DMS153 treated with DMSO at 0.1 percent for 48 hours (cell line): ENCODE results near the gene NOL11.
"Not testable (repeated sequence)": the region's sequence is repeated elsewhere in the genome, so short reads cannot be mapped to it uniquely, and the experiment has no call there.

Source experiments
- DNase-seq: peaks from one replicate; lab custom pipeline; 2025; ENCODE audit not compliant: unreplicated experiment; lab: John Stamatoyannopoulos, UW

The NOL11 gene

DNA sequence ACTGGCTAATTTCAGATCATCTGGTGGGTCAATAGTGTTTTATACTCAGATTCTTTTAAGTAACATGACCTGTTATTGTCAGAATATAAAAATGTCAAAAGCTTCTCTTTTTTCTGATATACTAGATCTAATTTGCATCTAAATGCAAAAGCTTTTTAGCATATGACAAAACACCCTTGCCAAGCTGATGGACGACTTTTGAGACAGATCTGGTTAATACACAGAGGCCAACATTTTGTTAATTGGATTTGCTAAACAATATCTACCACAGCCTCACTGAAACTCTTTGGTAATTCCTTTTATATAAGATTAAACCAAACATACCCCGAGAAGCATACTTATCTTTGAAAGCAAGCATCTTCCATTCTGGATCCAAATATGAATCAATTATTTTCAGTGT is 10.3 kb upstream of the NOL11 start:
- no peak for DNase-seq

DNA sequence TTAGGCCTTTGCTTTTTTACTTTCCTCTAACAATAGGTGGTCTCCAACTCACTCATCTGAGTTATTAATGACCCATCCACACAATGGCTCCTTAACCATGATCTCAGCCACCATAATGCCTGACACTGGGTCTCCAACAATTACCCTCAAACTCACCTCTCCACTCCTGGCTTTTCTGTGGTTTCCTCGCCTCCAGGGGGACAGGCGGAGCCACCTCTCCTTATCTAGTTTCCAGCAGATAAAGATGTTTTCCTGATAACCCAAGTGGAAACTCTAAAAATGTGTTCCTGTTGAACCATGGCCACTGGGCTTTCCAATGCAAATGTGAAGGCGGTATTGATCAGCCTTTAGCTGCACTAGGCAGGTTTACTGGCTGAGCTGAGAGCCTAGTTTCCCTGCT is 9.4 kb upstream of the NOL11 start:
- no peak for DNase-seq

- DNase-seq: no peak
Measured at GRCh38 chr17:67711916-67712315, 5.8 kb upstream of the NOL11 start.

DNA sequence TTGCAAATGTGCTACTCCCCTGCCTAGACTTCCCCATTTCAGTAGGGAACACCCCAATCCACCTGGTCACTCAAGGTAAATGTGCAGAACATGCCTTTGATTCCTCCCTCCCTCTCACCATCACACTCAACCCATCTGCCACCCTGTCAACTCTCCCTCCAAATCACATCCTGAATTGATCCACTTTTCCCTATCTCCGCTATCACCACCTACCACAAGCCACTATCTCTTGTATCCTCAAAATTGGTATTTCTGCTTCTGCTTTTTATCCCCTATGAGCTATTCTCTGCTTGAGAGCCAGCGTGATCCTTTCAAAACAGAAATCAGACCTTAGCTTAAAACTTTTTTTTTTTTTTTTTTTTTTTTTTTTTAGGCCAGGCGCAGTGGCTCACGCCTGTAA is 5.4 kb upstream of the NOL11 start:
- no peak for DNase-seq

- no peak for DNase-seq
Measured at GRCh38 chr17:67713169-67713568, 4.6 kb upstream of the NOL11 start.

- DNase-seq: no peak
Measured at GRCh38 chr17:67716405-67716798, 1.3 kb upstream of the NOL11 start.

GRCh38 chr17:67717192-67717623 is 528 bp upstream of the NOL11 start:
- DNase-seq: peak; percentile 55

- DNase-seq: no peak
Measured at GRCh38 chr17:67718325-67718941, 697 bp downstream of the NOL11 start.

DNA sequence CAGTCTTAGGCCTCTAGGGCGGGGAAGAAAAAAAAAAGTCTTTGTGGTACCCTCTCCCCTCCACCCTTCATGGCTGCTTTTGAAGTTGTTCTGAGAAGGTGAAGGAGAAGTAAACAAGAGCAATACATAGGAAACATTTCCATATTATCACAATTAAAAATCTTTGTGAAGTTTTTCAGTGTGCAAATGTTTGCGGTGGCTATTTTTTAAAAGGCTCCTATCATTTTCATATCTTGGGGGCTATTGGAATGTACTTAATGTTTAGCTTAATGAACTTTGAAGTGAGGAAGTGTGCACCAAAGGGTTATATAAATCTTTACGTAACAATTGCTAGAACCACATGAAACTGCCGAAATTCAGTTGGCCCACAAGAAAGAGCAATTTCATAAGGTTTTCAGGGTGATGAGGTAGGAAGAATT is 7.6 kb downstream of the NOL11 start:
- no peak for DNase-seq

DNA sequence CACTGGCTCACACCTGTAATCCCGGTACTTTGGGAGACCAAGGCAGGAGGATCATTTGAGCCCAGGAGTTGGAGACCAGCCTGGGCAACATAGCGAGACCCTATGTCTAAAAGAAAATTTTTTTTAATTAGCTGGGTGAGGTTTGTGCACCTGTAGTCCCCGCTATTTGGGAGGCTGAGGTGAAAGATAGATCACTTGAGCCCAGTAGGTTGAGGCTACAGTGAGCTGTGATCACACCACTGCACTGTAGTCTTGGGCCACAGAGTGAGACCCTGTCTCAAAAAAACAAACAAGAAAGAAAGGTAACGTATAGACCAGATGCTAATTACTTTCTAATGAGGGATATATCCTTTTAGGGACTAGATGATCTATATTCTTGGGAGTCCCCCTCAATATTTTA is 8.1 kb downstream of the NOL11 start:
- no peak for DNase-seq

- DNase-seq: not testable (repeated sequence)
Measured at GRCh38 chr17:67727152-67728039, 9.7 kb downstream of the NOL11 start.

- DNase-seq: no peak
Measured at GRCh38 chr17:67729903-67730302, 12.2 kb downstream of the NOL11 start.

- no peak for DNase-seq
Measured at GRCh38 chr17:67730731-67731130, 13.0 kb downstream of the NOL11 start.

DNA sequence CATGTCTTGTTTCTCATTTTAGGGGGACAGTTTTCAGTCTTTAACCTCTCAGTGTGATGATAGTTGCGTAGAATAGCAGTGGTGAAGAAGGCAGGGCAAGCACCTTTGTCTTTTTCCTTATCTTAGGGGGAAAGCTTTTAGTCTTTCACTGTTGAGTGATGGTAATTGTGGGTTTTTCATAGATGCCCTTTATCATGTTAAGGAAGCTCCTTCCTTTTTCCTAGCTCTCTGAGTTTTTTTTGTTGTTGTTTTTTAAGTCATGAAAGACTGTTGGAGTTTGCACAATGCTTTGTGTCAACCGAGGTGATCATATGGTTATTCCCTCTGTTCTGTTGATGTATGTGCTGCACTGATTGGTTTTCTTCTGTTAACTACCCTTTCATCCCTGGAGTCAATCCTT is 15.7 kb downstream of the NOL11 start:
- no peak for DNase-seq

- no peak for DNase-seq
Measured at GRCh38 chr17:67737145-67737544, 19.4 kb downstream of the NOL11 start.

- DNase-seq: no peak
Measured at GRCh38 chr17:67742025-67742424, 24.3 kb downstream of the NOL11 start.

GRCh38 chr17:67746704-67747571 is 29.2 kb downstream of the NOL11 start:
- no peak for DNase-seq

DNA sequence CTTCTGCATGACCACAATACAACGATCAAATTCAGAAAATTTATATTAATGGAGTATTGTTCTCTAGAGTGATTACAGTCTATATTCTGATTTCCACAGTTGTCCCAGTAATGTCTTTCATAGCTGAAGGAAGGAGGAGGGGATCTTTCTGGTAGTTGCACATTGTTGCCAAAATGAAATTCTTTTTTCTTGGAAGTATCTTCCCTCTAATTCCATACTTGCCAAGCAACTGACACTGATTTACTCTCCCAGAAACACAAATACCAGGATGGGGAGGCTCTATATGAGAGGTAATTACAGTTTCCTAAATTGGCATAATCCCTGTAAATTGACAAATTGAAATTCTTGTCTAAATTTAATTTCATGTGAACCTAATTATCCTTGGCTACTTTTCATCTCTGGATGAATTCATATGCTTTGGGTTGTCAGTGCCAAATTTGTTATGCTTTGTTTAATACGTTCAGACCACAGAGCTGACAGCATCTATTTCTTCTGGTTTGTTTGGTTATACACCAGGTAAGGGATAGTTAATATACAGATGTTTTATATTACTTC is 30.0 kb downstream of the NOL11 start:
- no peak for DNase-seq

DNA sequence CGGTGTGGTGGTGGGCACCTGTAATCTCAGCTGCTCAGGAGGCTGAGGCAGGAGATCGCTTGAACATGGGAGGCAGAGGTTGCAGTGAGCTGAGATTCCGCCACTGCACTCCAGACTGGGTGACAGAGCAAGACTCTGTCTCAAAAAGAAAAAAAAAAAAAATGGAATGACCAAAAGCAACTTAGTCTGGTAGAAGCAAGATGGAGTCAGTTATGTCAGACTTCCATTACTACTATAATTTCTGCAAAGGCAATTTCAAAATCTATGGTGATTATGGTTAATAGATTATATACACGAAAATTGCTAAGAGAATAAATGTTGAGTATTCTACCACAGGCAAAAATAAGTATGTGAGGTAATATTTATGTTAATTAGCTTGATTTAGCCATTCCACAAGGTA is 32.3 kb downstream of the NOL11 start:
- no peak for DNase-seq

GRCh38 chr17:67751101-67752074 is 33.7 kb downstream of the NOL11 start:
- DNase-seq: no peak
